Measurements from ENCODE around the gene TNRC18. TPM values are rescaled to one million over a fixed set of nuclear protein-coding genes. Genes with fewer than 3 reads are reported as not detected.
A peak's percentile ranks its signal among the peaks of the same experiment; 100 is the strongest.
"Not testable (repeated sequence)": the region's sequence is repeated elsewhere in the genome, so short reads cannot be mapped to it uniquely, and the experiment has no call there.

The TNRC18 gene
- total RNA-seq = 100 to 1,000 TPM; 101 to 617 (median 128) TPM

- H3K4me1 ChIP-seq = peaks cover 11 to 43% (median 14%) of the 10 kb centered on the region in 4 donors
- no peaks in the 10 kb centered on the region for H3K27me3 ChIP-seq
- peak within 1 kb of the TSS; percentile 99 for H3K27ac ChIP-seq
- H3K4me3 ChIP-seq = peak within 1 kb of the TSS; percentile 55 to 93 (median 84)
- DNase-seq (peak in 1 of 2 donors; percentile 93), ATAC-seq (ENCODE audit: low FRiP score in 2 of 2) (peak in 1 of 2 donors; percentile 47)
- H3K9me3 ChIP-seq = no peaks in the 10 kb centered on the region
- H3K36me3 ChIP-seq = no peaks in the 10 kb centered on the region
- TF ChIP-seq CTCF (IDR thresholded peaks at IDR 0.05) (no peak), EP300 (IDR thresholded peaks at IDR 0.05) (no peak), POLR2A (IDR thresholded peaks at IDR 0.05) (peak in 2 of 4 donors; percentile 46 to 65)
- 0 to 1% methylated on average over 42 to 52 of the region's 67 CpGs for WGBS, 2 donors
Observed at GRCh38 chr7:5423306-5423975, at the start of gene TNRC18. TSS of gene TNRC18 (minus strand) at chr7:5423834. CDS start at chr7:5421246, 2,588 bp downstream.

- Histone ChIP-seq H3K9me3 (peaks cover 0 to 3% (median 0%) of the 10 kb centered on the region in 4 donors), H3K4me3 (no peak overlapping the region), H3K27ac (no peak overlapping the region), H3K27me3 (no peaks in the 10 kb centered on the region), H3K4me1 (peaks cover under 1 to 2% (median under 1%) of the 10 kb centered on the region in 4 donors), H3K36me3 (no peaks in the 10 kb centered on the region)
- TF ChIP-seq CTCF (IDR thresholded peaks at IDR 0.05) (no peak), POLR2AphosphoS5 (IDR thresholded peaks at IDR 0.05) (no peak), POLR2A (IDR thresholded peaks at IDR 0.05) (no peak), EP300 (IDR thresholded peaks at IDR 0.05) (no peak)
- ATAC-seq (ENCODE audit: low FRiP score in 2 of 2) (no peak), DNase-seq (no peak)
- WGBS, 2 donors = 93 to 98% methylated on average over 12 to 20 of the region's 20 CpGs
Observed at GRCh38 chr7:5472432-5473315, 49.0 kb upstream of the TNRC18 start.

- H3K9me3 ChIP-seq; H3K4me1 ChIP-seq; H3K4me3 ChIP-seq; H3K36me3 ChIP-seq; H3K27me3 ChIP-seq; ATAC-seq (ENCODE audit: low FRiP score in 2 of 2); H3K27ac ChIP-seq: not testable (repeated sequence)
- 83 to 88% methylated on average over 7 to 14 of the region's 14 CpGs for WGBS, 2 donors
- DNase-seq = peak in 1 of 2 donors; percentile 55
Observed at GRCh38 chr7:5471623-5472022, 48.0 kb upstream of the TNRC18 start.

GRCh38 chr7:5470816-5471215, 47.2 kb upstream of the TNRC18 start:
- DNase-seq (peak in 1 of 2 donors; percentile 71), ATAC-seq (ENCODE audit: low FRiP score in 2 of 2) (peak in 1 of 2 donors; percentile 29)
- Histone ChIP-seq H3K36me3 (no peaks in the 10 kb centered on the region), H3K27ac (no peak overlapping the region), H3K4me3 (no peak overlapping the region), H3K4me1 (no peaks in the 10 kb centered on the region), H3K27me3 (no peaks in the 10 kb centered on the region), H3K9me3 (peaks cover 0 to 3% (median 0%) of the 10 kb centered on the region in 4 donors)
- WGBS, 2 donors = 82 to 90% methylated on average over 15 to 20 of the region's 22 CpGs
- no peak for TF ChIP-seq CTCF (IDR thresholded peaks at IDR 0.05)

GRCh38 chr7:5470167-5470532, 46.5 kb upstream of the TNRC18 start:
- Histone ChIP-seq H3K4me3 (no peak overlapping the region), H3K4me1 (no peaks in the 10 kb centered on the region), H3K27ac (no peak overlapping the region), H3K27me3 (no peaks in the 10 kb centered on the region), H3K9me3 (peaks cover 0 to 3% (median 0%) of the 10 kb centered on the region in 4 donors), H3K36me3 (no peaks in the 10 kb centered on the region)
- 96% methylated on average over 15 of the region's 15 CpGs; no CpG with 5 or more reads in 1 of the 2 donors for WGBS, 2 donors
- DNase-seq (peak in 1 of 2 donors; percentile 79), ATAC-seq (ENCODE audit: low FRiP score in 2 of 2) (peak in 1 of 2 donors; percentile 54)
- TF ChIP-seq POLR2AphosphoS5 (IDR thresholded peaks at IDR 0.05) = no peak
- no peak for TF ChIP-seq POLR2A (IDR thresholded peaks at IDR 0.05)
- no peak for TF ChIP-seq CTCF (IDR thresholded peaks at IDR 0.05)
- TF ChIP-seq EP300 (IDR thresholded peaks at IDR 0.05) = no peak
